Osteocyte (in vitro differentiated cells): ENCODE measurements around the gene CHDH. TPM values are rescaled to one million over a fixed set of nuclear protein-coding genes. Genes with fewer than 3 reads are reported as not detected.

Experiments used
- DNase-seq: peaks from one replicate; pipeline ENCODE4 v3.0.0; 2021; ENCODE audit warnings: mixed read lengths; ENCODE audit not compliant: unreplicated experiment; ENCODE audit errors: extremely low spot score
- H3K27ac Mint-ChIP-seq: one replicate; pipeline ENCODE4 v1.8.0; 2021; ENCODE audit warnings: mild to moderate bottlenecking, mixed read lengths; ENCODE audit not compliant: unreplicated experiment
- H3K27me3 Mint-ChIP-seq: one replicate; pipeline ENCODE4 v1.8.0; 2021; ENCODE audit warnings: mixed read lengths; ENCODE audit not compliant: unreplicated experiment
- H3K36me3 Mint-ChIP-seq: one replicate; pipeline ENCODE4 v1.8.0; 2021; ENCODE audit warnings: mixed read lengths; ENCODE audit not compliant: unreplicated experiment
- H3K4me1 Mint-ChIP-seq: one replicate; pipeline ENCODE4 v1.8.0; 2021; ENCODE audit warnings: mixed read lengths; ENCODE audit not compliant: unreplicated experiment
- H3K4me3 Mint-ChIP-seq: one replicate; pipeline ENCODE4 v1.8.0; 2021; ENCODE audit warnings: mild to moderate bottlenecking, moderate library complexity, mixed read lengths; ENCODE audit not compliant: unreplicated experiment
- H3K9me3 Mint-ChIP-seq: one replicate; pipeline ENCODE4 v1.8.0; 2021; ENCODE audit warnings: mixed read lengths; ENCODE audit not compliant: unreplicated experiment
- total RNA-seq: library from RNA; stranded (reverse); gene quantifications from 2 replicates; pipeline ENCODE4 v1.2.1, GENCODE V29; 2021
- TF ChIP-seq, protein P1 (sequence below): fragments of 200-600 bp; sonication (generic); IDR thresholded peaks from 2 replicates; pipeline ENCODE4 v1.5.0; 2021; ENCODE audit warnings: antibody characterized with exemption, mild to moderate bottlenecking, moderate library complexity

The CHDH gene
- total RNA-seq, 1 donor from 2014 or later = 0.86 TPM

DNA sequence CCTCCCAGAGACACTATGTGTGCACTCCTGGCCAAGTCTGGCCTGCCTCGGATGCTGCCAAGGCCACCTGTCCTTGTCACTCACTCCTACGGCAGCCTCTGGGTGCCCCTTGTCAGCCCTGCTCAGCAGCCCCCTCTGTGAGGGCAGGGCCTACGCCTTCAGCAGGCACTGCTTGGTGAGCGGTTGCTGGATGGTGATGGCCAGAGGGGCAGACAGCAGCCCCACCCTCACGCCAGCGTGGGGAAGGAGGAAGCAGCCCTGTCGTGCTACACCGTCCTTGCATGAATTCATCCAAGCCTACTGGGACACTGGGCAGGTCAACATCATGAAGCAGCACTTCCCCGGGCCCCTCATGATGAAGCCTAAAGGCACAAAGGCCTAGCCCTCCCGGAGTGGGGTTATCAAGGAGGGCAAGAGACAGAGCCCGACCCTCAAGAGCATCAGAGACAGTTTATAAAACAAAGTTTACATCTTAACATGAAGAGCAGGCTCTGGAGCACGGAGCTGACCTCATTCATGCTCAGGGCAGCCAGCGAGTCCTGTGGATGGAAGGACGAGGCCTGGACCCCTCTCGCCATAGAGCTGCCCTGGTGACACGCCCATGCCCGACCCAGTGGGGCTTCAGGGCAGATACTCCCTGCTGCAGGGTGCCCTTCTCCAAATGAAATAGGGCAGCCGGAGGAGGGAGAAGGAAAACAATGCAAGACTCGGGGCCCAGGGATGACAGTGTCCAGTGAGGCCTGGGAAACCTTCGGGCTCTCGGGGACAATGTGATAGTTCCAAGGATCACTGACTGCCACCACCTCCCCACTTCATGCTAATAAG is 25.3 kb downstream of the CHDH start:
- H3K9me3 Mint-ChIP-seq = no peaks in the 10 kb centered on the region
- H3K4me3 Mint-ChIP-seq = no peak overlapping the region
- TF ChIP-seq, protein P1, sequence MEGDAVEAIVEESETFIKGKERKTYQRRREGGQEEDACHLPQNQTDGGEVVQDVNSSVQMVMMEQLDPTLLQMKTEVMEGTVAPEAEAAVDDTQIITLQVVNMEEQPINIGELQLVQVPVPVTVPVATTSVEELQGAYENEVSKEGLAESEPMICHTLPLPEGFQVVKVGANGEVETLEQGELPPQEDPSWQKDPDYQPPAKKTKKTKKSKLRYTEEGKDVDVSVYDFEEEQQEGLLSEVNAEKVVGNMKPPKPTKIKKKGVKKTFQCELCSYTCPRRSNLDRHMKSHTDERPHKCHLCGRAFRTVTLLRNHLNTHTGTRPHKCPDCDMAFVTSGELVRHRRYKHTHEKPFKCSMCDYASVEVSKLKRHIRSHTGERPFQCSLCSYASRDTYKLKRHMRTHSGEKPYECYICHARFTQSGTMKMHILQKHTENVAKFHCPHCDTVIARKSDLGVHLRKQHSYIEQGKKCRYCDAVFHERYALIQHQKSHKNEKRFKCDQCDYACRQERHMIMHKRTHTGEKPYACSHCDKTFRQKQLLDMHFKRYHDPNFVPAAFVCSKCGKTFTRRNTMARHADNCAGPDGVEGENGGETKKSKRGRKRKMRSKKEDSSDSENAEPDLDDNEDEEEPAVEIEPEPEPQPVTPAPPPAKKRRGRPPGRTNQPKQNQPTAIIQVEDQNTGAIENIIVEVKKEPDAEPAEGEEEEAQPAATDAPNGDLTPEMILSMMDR = no peak
- peaks cover 7% of the 10 kb centered on the region for H3K27me3 Mint-ChIP-seq
- no peaks in the 10 kb centered on the region for H3K4me1 Mint-ChIP-seq
- H3K36me3 Mint-ChIP-seq = no peaks in the 10 kb centered on the region
- H3K27ac Mint-ChIP-seq = no peak overlapping the region
- DNase-seq = no peak

DNA sequence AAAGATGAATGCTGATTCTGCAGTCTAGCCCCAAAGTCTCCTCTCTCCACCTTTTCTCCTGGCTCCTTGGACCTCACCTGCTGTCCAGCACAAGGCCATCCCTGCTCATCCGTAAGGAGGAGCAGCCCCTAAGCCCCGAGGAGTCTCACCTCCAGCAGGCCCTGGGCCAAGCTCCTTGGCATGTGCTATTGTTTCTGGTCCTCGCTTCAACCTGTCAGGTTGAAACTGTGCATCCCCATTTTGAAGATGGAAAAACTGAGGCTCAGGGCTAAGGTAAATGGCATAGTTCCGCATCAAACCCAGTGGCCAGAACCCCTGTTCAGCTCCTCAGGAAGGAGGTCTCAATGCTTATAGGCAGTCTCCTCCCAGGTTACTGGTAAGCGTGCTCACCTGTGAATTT is 26.1 kb downstream of the CHDH start:
- no peak for DNase-seq
- Mint-ChIP-seq H3K4me3 (no peak overlapping the region), H3K27ac (no peak overlapping the region), H3K4me1 (no peaks in the 10 kb centered on the region), H3K9me3 (no peaks in the 10 kb centered on the region), H3K27me3 (peaks cover 3% of the 10 kb centered on the region), H3K36me3 (no peaks in the 10 kb centered on the region)
- TF ChIP-seq, protein P1 = no peak

DNA sequence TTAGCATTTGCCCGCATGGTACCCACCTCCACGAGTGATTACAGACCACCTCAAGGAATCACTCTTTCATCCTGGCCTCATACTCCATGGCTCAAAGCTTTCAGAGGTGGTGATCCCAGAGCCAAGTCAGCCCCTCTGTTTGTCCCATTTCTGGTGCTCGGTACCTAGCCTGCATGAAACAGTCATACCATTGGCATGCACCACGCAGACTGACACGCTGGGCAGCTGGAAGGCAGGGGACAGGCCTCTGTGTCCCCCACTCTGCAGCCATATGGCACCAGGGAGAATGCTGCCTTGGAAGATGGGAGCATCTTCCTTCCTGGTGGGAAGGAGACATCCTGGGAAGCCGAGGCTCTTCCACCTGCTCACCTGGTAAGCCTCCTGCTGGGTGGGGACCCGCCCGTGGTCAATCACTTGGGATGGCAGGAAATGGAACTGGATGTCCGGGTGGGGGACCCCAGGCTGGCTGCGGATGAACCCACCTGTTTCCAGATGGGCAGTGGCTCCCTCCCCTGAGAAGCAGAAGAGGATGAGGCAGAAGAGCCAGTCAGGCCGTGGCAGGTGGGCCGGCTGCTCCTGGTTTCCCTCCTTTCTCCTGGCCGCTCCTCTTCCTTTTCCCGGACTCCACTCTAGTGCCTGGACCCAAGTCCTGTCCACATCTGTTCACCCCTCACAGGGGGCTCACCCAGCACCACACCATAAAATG is 26.9 kb downstream of the CHDH start:
- Mint-ChIP-seq H3K36me3 (no peaks in the 10 kb centered on the region), H3K27me3 (no peaks in the 10 kb centered on the region), H3K4me3 (no peak overlapping the region), H3K4me1 (no peaks in the 10 kb centered on the region), H3K9me3 (no peaks in the 10 kb centered on the region), H3K27ac (no peak overlapping the region)
- no peak for DNase-seq
- TF ChIP-seq, protein P1 = no peak

DNA sequence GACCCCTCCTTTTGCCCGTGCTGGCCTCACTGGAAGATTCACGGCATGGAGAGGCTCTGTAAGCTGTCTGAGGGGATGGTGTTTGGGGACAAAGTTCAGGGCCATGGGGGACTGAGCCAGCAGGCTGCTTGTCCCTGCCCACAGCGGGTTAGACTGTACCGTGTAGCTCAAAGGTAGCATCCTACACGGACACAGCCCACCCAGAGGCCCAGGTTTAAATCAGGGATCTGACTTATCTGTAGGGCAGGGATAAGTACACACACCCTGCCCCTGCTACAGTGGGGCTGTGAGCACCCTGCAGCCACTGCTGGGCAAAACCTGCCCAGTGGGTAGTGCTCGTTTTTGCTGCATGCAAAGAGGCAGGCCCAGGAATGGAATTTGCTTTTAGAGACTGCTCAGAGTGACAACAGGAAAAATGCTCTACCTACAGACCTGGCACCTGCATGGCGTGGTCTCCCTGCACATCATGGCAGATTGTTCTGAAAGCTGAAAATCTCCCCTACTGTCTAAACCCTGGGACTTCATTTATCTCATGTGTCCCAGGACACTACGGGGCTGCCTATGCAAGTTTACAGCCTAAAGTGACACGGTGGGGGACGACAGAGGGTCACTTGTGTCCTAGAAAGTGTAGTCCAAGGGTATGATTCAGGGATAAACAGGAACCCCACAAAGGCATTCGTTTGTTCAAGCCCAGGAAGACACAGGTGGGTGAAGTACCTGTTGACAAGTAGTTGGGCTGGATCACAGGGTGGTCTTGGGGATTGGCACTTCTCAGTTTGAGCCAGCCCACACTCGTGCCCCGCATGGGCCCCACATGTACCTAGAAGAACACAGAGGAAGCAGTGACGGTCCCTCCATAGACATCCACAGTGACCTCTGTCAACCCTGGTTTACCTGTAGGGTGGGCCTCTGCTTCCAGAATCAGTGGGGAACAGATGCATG is 27.7 kb downstream of the CHDH start:
- Mint-ChIP-seq H3K27me3 (no peaks in the 10 kb centered on the region), H3K9me3 (no peaks in the 10 kb centered on the region), H3K4me3 (no peak overlapping the region), H3K36me3 (no peaks in the 10 kb centered on the region), H3K27ac (no peak overlapping the region), H3K4me1 (no peaks in the 10 kb centered on the region)
- TF ChIP-seq, protein P1 = no peak
- peak; percentile 63 for DNase-seq
